GM21528 (cell line): ENCODE measurements around the gene HEATR1.
"Not testable (repeated sequence)": the region's sequence is repeated elsewhere in the genome, so short reads cannot be mapped to it uniquely, and the experiment has no call there.

ENCODE experiments used
- ATAC-seq: cut with Tn5 transposase; IDR thresholded peaks from one replicate; pipeline ENCODE4 v1.9.1; 2021; ENCODE audit warnings: mild to moderate bottlenecking, moderate library complexity; ENCODE audit not compliant: unreplicated experiment, low FRiP score

The HEATR1 gene

DNA sequence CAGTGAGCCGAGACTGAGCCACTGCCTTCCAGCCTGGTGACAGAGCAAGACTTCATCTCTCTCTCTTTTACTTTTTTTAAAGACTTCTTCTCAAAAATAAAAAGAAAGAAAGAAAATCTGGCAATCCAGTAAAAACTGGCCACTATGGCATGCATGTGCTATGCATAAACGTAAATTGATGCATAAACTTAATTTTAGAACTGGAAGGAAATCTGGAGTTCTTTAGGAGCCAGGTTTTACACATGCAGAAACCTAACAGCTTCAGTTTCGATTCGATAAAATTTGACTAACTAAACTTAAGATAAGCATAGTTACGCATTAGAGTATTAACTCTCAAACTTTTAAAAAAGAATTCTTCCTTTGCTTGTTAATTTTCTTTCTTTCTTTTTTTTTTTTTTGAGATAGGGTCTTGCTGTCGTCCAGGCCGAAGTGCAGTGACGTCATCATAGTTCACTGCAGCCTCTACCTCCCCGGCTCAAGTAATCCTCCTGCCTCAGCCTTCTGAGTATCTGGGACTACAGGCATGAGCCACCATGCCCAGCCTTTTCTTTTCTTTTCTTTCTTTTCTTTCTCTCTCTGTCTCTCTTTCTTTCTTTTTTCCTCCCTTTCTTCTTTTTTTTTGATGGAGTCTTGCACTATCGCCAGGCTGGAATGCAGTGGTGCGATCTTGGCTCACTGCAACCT lies 92.4 kb downstream of the HEATR1 start:
- ATAC-seq = no peak

DNA sequence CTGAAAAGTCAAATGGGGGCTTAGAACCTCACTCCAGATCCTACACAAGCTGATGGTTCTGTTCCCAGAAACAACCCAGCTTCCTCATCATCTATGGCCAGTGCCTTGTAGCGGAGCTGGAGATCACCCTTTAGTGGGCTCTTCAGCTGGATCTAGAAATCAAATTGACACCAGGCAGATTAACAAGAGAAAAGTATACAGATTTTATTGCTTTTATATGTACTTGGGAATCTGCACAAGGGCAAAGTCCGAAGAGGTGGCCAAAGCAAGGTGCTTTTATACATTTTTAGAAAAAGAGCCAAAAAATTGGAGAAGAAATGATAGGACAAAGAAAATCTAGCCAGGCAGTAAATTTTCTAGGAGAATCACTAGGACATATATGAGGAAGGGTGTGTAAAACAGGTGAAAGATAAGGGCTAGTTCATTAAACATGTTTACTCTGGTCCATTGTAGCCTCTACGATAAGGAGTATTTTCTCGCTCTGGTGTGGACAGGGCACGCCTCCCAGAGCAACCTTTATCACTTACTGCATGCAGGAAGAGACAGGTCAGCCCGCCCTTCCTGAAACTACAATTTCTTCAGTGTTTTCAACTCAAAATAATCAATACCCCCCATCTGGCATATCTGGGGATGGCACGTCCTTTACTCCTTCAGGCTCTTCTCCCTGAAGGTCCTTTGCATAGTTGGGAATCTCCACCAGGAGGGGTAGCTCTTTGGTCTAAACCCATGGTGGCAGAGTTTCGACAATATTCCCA lies 94.5 kb downstream of the HEATR1 start:
- ATAC-seq = no peak

DNA sequence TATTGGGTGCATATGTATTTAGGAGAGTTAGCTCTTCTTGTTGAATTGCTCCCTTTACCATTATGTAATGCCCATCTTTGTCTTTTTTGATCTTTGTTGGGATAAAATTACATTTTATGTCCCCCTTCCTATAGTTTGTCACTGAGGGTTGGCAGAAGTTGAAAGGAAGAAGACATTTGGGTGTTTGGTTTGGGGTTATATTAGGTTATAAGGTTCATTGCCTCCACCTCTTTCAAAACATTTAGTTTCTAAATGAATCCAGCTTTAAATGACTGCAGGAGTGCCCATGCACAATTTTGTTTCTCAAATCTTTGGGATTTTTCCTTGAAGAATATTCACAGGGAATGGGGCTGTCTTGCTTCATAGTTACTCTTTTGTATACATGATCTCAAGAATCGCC lies 95.1 kb downstream of the HEATR1 start:
- ATAC-seq = no peak

DNA sequence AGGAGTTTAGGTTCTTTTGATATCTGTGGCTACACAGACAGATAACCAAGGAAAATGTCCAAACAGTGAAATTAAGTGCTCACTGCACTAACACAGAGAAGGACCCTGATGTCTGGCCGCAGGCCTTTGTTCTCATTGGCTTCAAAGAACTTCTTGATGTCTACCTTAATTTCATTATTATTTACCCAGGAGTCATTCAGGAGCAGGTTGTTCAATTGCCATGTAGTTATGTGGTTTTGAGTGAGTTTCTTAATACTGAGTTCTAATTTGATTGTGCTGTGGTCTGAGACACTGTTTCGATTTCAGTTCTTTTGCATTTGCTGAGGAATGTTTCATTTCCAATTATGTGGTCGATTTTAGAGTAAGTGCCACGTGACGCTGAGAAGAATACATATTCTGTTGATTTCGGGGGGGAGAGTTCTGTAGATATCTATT lies 95.7 kb downstream of the HEATR1 start:
- no peak for ATAC-seq

DNA sequence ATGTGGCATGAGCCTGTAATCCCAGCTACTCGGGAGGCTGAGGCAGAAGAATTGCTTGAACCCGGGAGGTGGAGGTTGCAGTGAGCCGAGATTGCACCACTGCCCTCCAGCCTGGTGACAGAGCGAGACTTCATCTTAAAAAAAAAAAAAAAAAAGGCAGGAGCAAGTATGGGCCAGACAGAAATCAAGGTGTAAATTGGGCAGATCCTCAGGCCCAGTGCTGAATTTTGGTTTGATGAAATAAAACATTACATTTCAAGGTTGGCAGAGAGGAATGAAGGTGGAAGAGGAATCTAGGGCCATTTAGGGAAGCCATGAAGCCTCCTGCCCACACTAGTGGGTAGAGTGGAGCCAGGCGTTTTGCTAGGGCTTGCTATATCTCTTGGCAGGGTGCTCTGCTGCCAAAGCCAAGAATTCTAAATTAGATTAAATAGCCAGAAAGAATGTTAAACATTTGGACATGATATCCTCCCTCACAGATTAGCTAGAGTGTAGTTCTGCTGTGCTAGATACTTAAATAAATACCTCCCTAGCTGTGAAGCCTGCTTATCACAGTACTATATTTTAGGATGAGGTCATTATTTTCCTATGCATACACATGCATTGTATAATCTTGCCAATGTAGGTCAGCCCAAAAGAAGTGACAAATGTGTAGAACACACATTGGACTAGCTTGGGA lies 97.2 kb downstream of the HEATR1 start:
- no peak for ATAC-seq

DNA sequence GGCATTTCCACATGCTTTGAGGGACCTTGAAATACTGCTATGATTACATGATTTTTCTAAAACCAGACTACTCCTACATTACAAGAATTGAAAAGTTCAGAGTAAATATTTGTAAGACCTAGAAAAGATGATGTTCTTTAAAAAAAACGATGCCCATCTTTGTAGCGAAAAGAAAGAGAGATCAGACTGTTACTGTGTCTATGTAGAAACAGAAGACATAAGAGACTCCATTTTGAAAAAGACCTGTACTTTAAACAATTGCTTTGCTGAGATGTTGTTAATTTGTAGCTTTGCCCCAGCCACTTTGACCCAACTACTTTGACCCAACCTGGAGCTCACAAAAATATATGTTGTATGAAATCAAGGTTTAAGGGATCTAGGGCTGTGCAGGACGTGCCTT lies 100.0 kb downstream of the HEATR1 start:
- ATAC-seq = not testable (repeated sequence)

DNA sequence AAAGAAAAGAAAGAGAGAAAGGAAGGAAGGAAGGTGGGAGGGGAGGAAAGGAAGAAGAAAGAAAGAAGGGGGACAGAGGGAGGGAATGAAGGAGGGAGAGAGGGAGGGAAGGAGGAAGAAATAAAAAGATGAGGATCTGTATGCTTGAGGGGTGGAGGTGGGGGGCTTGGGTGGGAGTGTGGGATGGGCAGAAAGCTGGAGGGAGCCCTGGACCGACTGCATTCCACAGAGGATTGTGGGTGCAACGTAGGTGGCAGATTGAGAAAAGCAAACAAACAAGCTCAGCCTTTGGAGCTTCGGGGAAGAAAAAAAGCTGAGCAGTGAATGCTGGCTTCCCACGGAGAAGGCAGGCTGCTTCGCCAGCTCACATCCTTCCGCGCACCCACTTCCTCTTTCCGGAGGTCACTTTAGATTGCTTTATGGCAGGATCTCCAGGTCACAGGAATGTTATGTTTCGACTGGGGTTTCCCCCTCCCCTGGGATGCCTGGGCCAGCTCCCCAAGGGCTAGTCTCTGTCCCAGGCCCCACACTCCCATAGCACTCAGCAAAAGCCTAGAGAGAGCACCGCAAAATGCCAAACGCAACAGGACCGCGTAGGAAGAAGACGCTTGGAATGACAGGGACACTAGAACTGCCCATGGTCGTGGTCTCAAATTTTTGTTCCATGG lies 101.2 kb downstream of the HEATR1 start:
- ATAC-seq = no peak

DNA sequence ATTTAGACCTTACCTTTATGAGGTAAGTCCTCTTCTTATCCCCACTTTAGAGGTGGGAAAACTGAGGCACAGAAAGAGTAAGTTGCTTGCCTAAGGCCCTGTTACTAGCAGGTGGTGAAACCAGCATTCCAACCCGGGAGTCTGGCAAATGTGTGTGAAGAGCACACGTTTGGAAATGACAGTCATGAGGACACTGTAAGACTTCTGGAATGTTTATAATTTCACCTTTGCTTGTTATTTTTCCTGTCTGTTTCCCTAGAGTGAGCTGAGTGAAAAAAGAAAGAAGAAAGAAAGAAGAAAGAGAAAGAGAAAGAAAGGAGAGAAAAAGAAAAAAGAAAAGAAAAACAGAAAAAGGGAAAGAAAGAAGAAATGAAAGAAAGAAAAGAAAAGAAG lies 101.7 kb downstream of the HEATR1 start:
- ATAC-seq = no peak

DNA sequence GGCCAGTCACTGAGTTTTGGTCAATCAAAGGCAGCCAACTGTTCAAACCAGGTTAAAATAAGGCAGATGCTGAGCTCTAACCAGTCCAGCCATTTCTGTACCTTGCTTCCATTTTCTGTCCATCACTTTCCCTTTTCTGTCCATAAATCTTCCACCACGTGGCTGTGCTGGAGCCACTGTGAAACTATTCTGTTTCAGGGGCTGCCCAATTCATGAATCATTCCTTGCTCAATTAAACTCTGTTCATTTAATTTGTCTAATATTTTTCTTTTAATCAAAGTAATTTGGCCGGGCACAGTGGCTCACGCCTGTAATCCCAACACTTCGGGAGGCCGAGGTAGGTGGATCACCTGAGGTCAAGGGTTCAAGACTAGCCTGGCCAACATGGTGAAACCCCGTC lies 103.2 kb downstream of the HEATR1 start:
- ATAC-seq = no peak
